ENCODE data around the gene ARHGEF37. TPM values are rescaled to one million over a fixed set of nuclear protein-coding genes. Genes with fewer than 3 reads are reported as not detected.
A peak's percentile ranks its signal among the peaks of the same experiment; 100 is the strongest.

The ARHGEF37 gene
- total and polyA plus RNA-seq, 9 of the 15 experiments (the other 6 are each of a cell fraction or from before 2014, with no cell fraction given), result 0.01 to 0.27 (median 0.05) TPM

GRCh38 chr5:149549461-149550267 is 31.6 kb upstream of the ARHGEF37 start (continued):
- TF ChIP-seq CHAMP1 (IDR thresholded peaks at IDR 0.05) (no peak), ZFP36 (IDR thresholded peaks at IDR 0.05; ENCODE audit: low read depth, low read length, partially characterized antibody) (no peak), KAT8 (IDR thresholded peaks at IDR 0.05; ENCODE audit: low read depth) (peak; percentile 94), ZNF592 (IDR thresholded peaks at IDR 0.05) (peak; percentile 76; the same call in 1 of the 2 replicates), FOXA3 (CRISPR knock-in tag; conservative IDR thresholded peaks at IDR 0.05 in 1 of 2, IDR thresholded peaks at IDR 0.05 in 1 of 2) (no peak), SIN3A (IDR thresholded peaks at IDR 0.05; ENCODE audit: borderline replicate concordance in 2 of 2, control insufficient read depth in 1 of 2, low read depth in 2 of 2, low read length in 2 of 2) (peak in 1 of 2 experiments; percentile 32; a peak in 1 of 4 replicates), ZNF197 (CRISPR knock-in tag; IDR thresholded peaks at IDR 0.05; ENCODE audit: low read depth) (peak; percentile 77; the same call in 1 of the 2 replicates), REST (IDR thresholded peaks at IDR 0.05; ENCODE audit: borderline replicate concordance) (peak; percentile 70), REST (CRISPR knock-in tag; IDR thresholded peaks at IDR 0.05; ENCODE audit: low read depth) (no peak), PCBP1 (IDR thresholded peaks at IDR 0.05; ENCODE audit: low read depth, low read length, poor library complexity, severe bottlenecking) (no peak), ZNF778 (CRISPR knock-in tag; IDR thresholded peaks at IDR 0.05) (no peak)

Measured in K562 (cell line).